CD4-positive, CD25-positive, alpha-beta regulatory T cell (primary cell): ENCODE data around the gene SWT1. TPM values are rescaled to one million over a fixed set of nuclear protein-coding genes. Genes with fewer than 3 reads are reported as not detected.
A peak's percentile ranks its signal among the peaks of the same experiment; 100 is the strongest.

Experiments
- ATAC-seq, 2 donors: fragments of 150-1000 bp; cut with Tn5 transposase; one replicate each; pipeline ENCODE4 v1.10.0; 2021; ENCODE audit warnings: low read depth in 2 of 2, moderate number of reproducible peaks in 2 of 2, moderate library complexity in 1 of 2
- DNase-seq, 3 donors: peaks; one replicate each; pipeline versions ENCODE4 v3.0.0 to v3.0.0-alpha.2; 2012 to 2022; ENCODE audit warnings: mixed read lengths in 1 of 3
- H3K27ac ChIP-seq: one replicate; pipeline ENCODE4 v1.7.0; 2013; ENCODE audit warnings: mild to moderate bottlenecking, low read length; ENCODE audit not compliant: insufficient read depth, poor library complexity, severe bottlenecking
- H3K27me3 ChIP-seq: one replicate; pipeline ENCODE4 v1.7.0; 2013; ENCODE audit warnings: low read length; ENCODE audit not compliant: control insufficient read depth, insufficient read depth
- H3K36me3 ChIP-seq: one replicate; pipeline ENCODE4 v1.7.0; 2013; ENCODE audit warnings: mild to moderate bottlenecking, low read length, moderate library complexity; ENCODE audit not compliant: control insufficient read depth, insufficient read depth
- H3K4me1 ChIP-seq: 2 replicates; pipeline ENCODE4 v1.7.0; 2013; ENCODE audit warnings: mild to moderate bottlenecking, low read length; ENCODE audit not compliant: insufficient read depth, control insufficient read depth, poor library complexity, severe bottlenecking
- H3K4me3 ChIP-seq: one replicate; pipeline ENCODE4 v1.7.0; 2013; ENCODE audit warnings: low read depth, mild to moderate bottlenecking, low read length, moderate library complexity
- H3K9me3 ChIP-seq, 2 experiments: 1 replicate in 1 of 2; 2 replicates in 1 of 2; pipeline ENCODE4 v1.7.0; 2013; ENCODE audit warnings: low read length in 2 of 2, mild to moderate bottlenecking in 1 of 2, moderate library complexity in 1 of 2; ENCODE audit not compliant: control insufficient read depth in 2 of 2
- H3K27ac Mint-ChIP-seq, 3 donors: one replicate each; pipeline ENCODE4 v1.8.0; 2020 to 2022; ENCODE audit warnings: mild to moderate bottlenecking in 3 of 3, mixed read lengths in 3 of 3, moderate library complexity in 2 of 3
- H3K27me3 Mint-ChIP-seq: one replicate; pipeline ENCODE4 v1.8.0; 2022; ENCODE audit warnings: mild to moderate bottlenecking, mixed read lengths
- H3K36me3 Mint-ChIP-seq: one replicate; pipeline ENCODE4 v1.8.0; 2020; ENCODE audit warnings: mixed read lengths
- H3K4me1 Mint-ChIP-seq, 4 donors: one replicate each; pipeline ENCODE4 v1.8.0; 2020 to 2022; ENCODE audit warnings: mixed read lengths in 4 of 4, mild to moderate bottlenecking in 1 of 4
- H3K4me3 Mint-ChIP-seq, 4 donors: one replicate each; pipeline ENCODE4 v1.8.0; 2020 to 2022; ENCODE audit warnings: mild to moderate bottlenecking in 4 of 4, mixed read lengths in 4 of 4, moderate library complexity in 3 of 4
- H3K9me3 Mint-ChIP-seq, 7 donors: one replicate each; pipeline ENCODE4 v1.8.0; 2020 to 2022; ENCODE audit warnings: mixed read lengths in 7 of 7, mild to moderate bottlenecking in 3 of 7, moderate library complexity in 2 of 7
- polyA plus RNA-seq, 4 donors: library from polyadenylated mRNA; unstranded; fragments of 300-500 nt; fragmentation: Illumina TruSeq; gene quantifications; one replicate each; pipeline ENCODE4 v1.2.3, GENCODE V29; 2021
- total RNA-seq: library from RNA; stranded (reverse); gene quantifications from one replicate; pipeline ENCODE4 v1.2.3, GENCODE V29; 2022

SWT1 gene
- total and polyA plus RNA-seq, 5 donors from 2014 or later = 6.0 to 9.8 (median 8.1) TPM

- Histone ChIP-seq H3K4me3 (no peak overlapping the region), H3K36me3 (no peaks in the 10 kb centered on the region), H3K27me3 (no peaks in the 10 kb centered on the region), H3K9me3 (no peaks in the 10 kb centered on the region), H3K4me1 (peaks cover 10% of the 10 kb centered on the region), H3K27ac (no peak overlapping the region)
- Mint-ChIP-seq H3K36me3 (no peaks in the 10 kb centered on the region), H3K27ac (no peak overlapping the region), H3K4me3 (peak overlapping the region in 1 of 4 donors; percentile 45), H3K27me3 (no peaks in the 10 kb centered on the region), H3K4me1 (peaks cover 5 to 20% (median 9%) of the 10 kb centered on the region in 4 donors), H3K9me3 (peaks cover 0 to 2% (median 0%) of the 10 kb centered on the region in 7 donors)
- no peak for ATAC-seq
- DNase-seq = no peak
These were observed 165.7 kb downstream of the SWT1 start for GRCh38 chr1:185322636-185323035.

GRCh38 chr1:185324118-185324517 is 167.2 kb downstream of the SWT1 start:
- Histone ChIP-seq H3K4me3 (no peak overlapping the region), H3K27me3 (no peaks in the 10 kb centered on the region), H3K27ac (no peak overlapping the region), H3K36me3 (no peaks in the 10 kb centered on the region), H3K4me1 (no peaks in the 10 kb centered on the region), H3K9me3 (no peaks in the 10 kb centered on the region)
- Mint-ChIP-seq H3K36me3 (no peaks in the 10 kb centered on the region), H3K27ac (no peak overlapping the region), H3K4me1 (peaks cover 0 to 5% (median 3%) of the 10 kb centered on the region in 4 donors), H3K9me3 (peaks cover 0 to 5% (median 0%) of the 10 kb centered on the region in 7 donors), H3K4me3 (no peak overlapping the region), H3K27me3 (no peaks in the 10 kb centered on the region)
- DNase-seq (no peak), ATAC-seq (no peak)

- DNase-seq (no peak), ATAC-seq (no peak)
- H3K4me3 Mint-ChIP-seq = no peak overlapping the region
- H3K27me3 Mint-ChIP-seq = no peaks in the 10 kb centered on the region
- no peak overlapping the region for H3K27ac Mint-ChIP-seq
- Histone ChIP-seq H3K27me3 (no peaks in the 10 kb centered on the region), H3K9me3 (no peaks in the 10 kb centered on the region), H3K27ac (no peak overlapping the region), H3K4me1 (no peaks in the 10 kb centered on the region), H3K36me3 (no peaks in the 10 kb centered on the region), H3K4me3 (no peak overlapping the region)
- peaks cover 0 to 2% (median 0%) of the 10 kb centered on the region in 4 donors for H3K4me1 Mint-ChIP-seq
- H3K36me3 Mint-ChIP-seq = no peaks in the 10 kb centered on the region
- peaks cover 0 to 5% (median 0%) of the 10 kb centered on the region in 7 donors for H3K9me3 Mint-ChIP-seq
These were observed 168.4 kb downstream of the SWT1 start for GRCh38 chr1:185325413-185325812.

GRCh38 chr1:185328255-185328654 is 171.3 kb downstream of the SWT1 start:
- ATAC-seq (no peak), DNase-seq (no peak)
- Histone ChIP-seq H3K27me3 (no peaks in the 10 kb centered on the region), H3K27ac (no peak overlapping the region), H3K36me3 (no peaks in the 10 kb centered on the region), H3K9me3 (no peaks in the 10 kb centered on the region), H3K4me3 (no peak overlapping the region), H3K4me1 (no peaks in the 10 kb centered on the region)
- Mint-ChIP-seq H3K4me3 (no peak overlapping the region), H3K4me1 (no peaks in the 10 kb centered on the region), H3K9me3 (peaks cover 0 to 5% (median 0%) of the 10 kb centered on the region in 7 donors), H3K36me3 (no peaks in the 10 kb centered on the region), H3K27ac (no peak overlapping the region), H3K27me3 (no peaks in the 10 kb centered on the region)

- Mint-ChIP-seq H3K4me1 (peaks cover 8 to 23% (median 12%) of the 10 kb centered on the region in 4 donors), H3K27me3 (no peaks in the 10 kb centered on the region), H3K27ac (no peak overlapping the region), H3K9me3 (no peaks in the 10 kb centered on the region), H3K4me3 (no peak overlapping the region), H3K36me3 (no peaks in the 10 kb centered on the region)
- Histone ChIP-seq H3K27ac (no peak overlapping the region), H3K36me3 (no peaks in the 10 kb centered on the region), H3K27me3 (no peaks in the 10 kb centered on the region), H3K4me1 (peaks cover 8% of the 10 kb centered on the region), H3K9me3 (no peaks in the 10 kb centered on the region), H3K4me3 (no peak overlapping the region)
- ATAC-seq (no peak), DNase-seq (no peak)
These were observed 177.2 kb downstream of the SWT1 start for GRCh38 chr1:185334182-185334581.

- Mint-ChIP-seq H3K9me3 (no peaks in the 10 kb centered on the region), H3K4me3 (no peak overlapping the region), H3K36me3 (no peaks in the 10 kb centered on the region), H3K4me1 (peaks cover 17 to 41% (median 22%) of the 10 kb centered on the region in 4 donors), H3K27ac (no peak overlapping the region), H3K27me3 (no peaks in the 10 kb centered on the region)
- H3K4me1 ChIP-seq = peaks cover 20% of the 10 kb centered on the region
- no peak overlapping the region for H3K27ac ChIP-seq
- no peaks in the 10 kb centered on the region for H3K27me3 ChIP-seq
- H3K36me3 ChIP-seq = no peaks in the 10 kb centered on the region
- no peak overlapping the region for H3K4me3 ChIP-seq
- H3K9me3 ChIP-seq = no peaks in the 10 kb centered on the region
- ATAC-seq (no peak), DNase-seq (no peak)
These were observed 180.3 kb downstream of the SWT1 start for GRCh38 chr1:185337246-185337645.

- H3K27me3 Mint-ChIP-seq = no peaks in the 10 kb centered on the region
- H3K36me3 ChIP-seq = no peaks in the 10 kb centered on the region
- no peaks in the 10 kb centered on the region for H3K9me3 Mint-ChIP-seq
- H3K27ac Mint-ChIP-seq = peak overlapping the region; percentile 84 to 94 (median 89)
- H3K4me3 Mint-ChIP-seq = peak overlapping the region; percentile 43 to 73 (median 58)
- peaks cover 17 to 41% (median 22%) of the 10 kb centered on the region in 4 donors for H3K4me1 Mint-ChIP-seq
- DNase-seq = peak in 2 of 3 donors; percentile 30 to 71
- no peaks in the 10 kb centered on the region for H3K27me3 ChIP-seq
- peak; percentile 58 to 75 for ATAC-seq
- peak overlapping the region; percentile 45 for H3K4me3 ChIP-seq
- peak overlapping the region; percentile 5 for H3K27ac ChIP-seq
- no peaks in the 10 kb centered on the region for H3K36me3 Mint-ChIP-seq
- H3K9me3 ChIP-seq = no peaks in the 10 kb centered on the region
- peaks cover 20% of the 10 kb centered on the region for H3K4me1 ChIP-seq
These were observed 182.0 kb downstream of the SWT1 start for GRCh38 chr1:185338719-185339622.
